ENCODE data around the gene BTLA.

DNA sequence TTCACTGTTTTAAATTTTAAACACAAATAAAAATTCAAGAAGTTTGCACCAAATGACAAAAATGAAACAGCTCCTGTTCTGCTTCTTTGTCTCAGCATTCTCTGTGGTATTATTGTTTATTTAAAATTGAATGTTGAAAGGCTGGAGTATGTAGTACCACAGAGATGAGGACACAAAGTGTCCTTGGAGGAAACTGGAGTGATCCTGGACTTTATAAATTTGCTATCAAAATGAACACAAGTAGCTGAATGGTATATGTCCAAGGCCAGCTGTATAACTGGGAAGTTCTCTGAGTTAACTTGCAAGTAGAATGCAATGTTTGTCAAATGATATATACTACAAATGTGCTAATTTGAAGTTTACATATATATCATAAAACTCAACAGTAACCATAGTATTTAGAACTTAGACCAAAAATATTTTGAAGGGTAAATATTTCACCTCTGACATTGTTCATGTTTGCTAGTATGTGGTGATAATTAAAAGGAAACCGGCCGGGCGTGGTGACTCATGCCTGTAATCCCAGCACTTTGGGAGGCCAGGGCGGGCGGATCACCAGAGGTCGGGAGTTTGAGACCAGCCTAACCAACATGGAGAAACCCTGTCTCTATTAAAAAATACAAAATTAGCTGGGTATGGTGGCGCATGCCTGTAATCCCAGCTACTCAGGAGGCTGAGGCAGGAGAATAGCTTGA, 12.3 kb downstream of the BTLA start:
- TF ChIP-seq ZNF510 (CRISPR knock-in tag; IDR thresholded peaks at IDR 0.05; ENCODE audit: low read depth) (no peak), MAZ (IDR thresholded peaks at IDR 0.05; ENCODE audit: borderline replicate concordance, low read depth, low read length) (no peak), MAZ (CRISPR knock-in tag; IDR thresholded peaks at IDR 0.05; ENCODE audit: low read depth) (no peak), HMG20B (CRISPR knock-in tag; conservative IDR thresholded peaks at IDR 0.05) (no peak), EP300 (IDR thresholded peaks at IDR 0.05; ENCODE audit: low read depth in 2 of 2, low read length in 2 of 2) (no peak), EP300 (CRISPR knock-in tag; IDR thresholded peaks at IDR 0.05; ENCODE audit: borderline replicate concordance) (no peak), ZBTB21 (CRISPR knock-in tag; IDR thresholded peaks at IDR 0.05) (no peak), CTCF (CRISPR knock-in tag; IDR thresholded peaks at IDR 0.05) (no peak), ZFX (CRISPR knock-in tag; IDR thresholded peaks at IDR 0.05; ENCODE audit: low read depth) (no peak), ZNF580 (CRISPR knock-in tag; IDR thresholded peaks at IDR 0.05; ENCODE audit: borderline replicate concordance, low read depth) (no peak), SMARCE1 (IDR thresholded peaks at IDR 0.05; ENCODE audit: borderline replicate concordance) (no peak), ZNF784 (CRISPR knock-in tag; IDR thresholded peaks at IDR 0.05; ENCODE audit: borderline replicate concordance) (no peak), HDAC6 (IDR thresholded peaks at IDR 0.05; ENCODE audit: low read depth, low read length) (no peak), SALL1 (CRISPR knock-in tag; IDR thresholded peaks at IDR 0.05) (no peak)
- TF ChIP-seq, protein P1, sequence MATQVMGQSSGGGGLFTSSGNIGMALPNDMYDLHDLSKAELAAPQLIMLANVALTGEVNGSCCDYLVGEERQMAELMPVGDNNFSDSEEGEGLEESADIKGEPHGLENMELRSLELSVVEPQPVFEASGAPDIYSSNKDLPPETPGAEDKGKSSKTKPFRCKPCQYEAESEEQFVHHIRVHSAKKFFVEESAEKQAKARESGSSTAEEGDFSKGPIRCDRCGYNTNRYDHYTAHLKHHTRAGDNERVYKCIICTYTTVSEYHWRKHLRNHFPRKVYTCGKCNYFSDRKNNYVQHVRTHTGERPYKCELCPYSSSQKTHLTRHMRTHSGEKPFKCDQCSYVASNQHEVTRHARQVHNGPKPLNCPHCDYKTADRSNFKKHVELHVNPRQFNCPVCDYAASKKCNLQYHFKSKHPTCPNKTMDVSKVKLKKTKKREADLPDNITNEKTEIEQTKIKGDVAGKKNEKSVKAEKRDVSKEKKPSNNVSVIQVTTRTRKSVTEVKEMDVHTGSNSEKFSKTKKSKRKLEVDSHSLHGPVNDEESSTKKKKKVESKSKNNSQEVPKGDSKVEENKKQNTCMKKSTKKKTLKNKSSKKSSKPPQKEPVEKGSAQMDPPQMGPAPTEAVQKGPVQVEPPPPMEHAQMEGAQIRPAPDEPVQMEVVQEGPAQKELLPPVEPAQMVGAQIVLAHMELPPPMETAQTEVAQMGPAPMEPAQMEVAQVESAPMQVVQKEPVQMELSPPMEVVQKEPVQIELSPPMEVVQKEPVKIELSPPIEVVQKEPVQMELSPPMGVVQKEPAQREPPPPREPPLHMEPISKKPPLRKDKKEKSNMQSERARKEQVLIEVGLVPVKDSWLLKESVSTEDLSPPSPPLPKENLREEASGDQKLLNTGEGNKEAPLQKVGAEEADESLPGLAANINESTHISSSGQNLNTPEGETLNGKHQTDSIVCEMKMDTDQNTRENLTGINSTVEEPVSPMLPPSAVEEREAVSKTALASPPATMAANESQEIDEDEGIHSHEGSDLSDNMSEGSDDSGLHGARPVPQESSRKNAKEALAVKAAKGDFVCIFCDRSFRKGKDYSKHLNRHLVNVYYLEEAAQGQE (IDR thresholded peaks at IDR 0.05; ENCODE audit: borderline replicate concordance in 1 of 2, low read depth in 1 of 2, low read length in 2 of 2), result no peak

Measured in HepG2 (cell line).